NCI-H2029 treated with DMSO at 0.1 percent for 48 hours (cell line): ENCODE results near the gene COL23A1.

Experiments used
- DNase-seq: peaks from one replicate; lab custom pipeline; 2025; lab: John Stamatoyannopoulos, UW

COL23A1 gene

DNA sequence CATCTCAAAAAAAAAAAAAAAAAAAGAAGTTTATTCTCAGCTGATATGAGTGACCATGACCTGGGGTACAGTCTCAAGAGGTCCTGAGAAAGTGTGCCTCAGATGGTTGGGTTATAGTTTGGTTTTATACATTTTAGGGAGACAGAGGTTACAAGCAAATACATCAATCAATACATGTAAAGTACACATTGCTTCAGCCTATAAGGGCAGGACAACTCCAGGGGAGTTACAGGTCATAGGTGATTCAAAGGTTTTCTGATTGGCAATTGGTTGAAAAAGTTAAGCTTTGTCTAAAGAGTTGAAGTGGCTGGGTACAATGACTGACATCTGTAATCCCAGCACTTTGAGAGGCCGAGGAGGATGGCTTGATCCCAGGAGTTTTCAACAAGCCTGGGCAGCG lies 400.8 kb downstream of the COL23A1 start:
- DNase-seq, result no peak
